ENCODE results near the gene OR6Y1. TPM values are rescaled to one million over a fixed set of nuclear protein-coding genes. Genes with fewer than 3 reads are reported as not detected.

Gene OR6Y1, protein sequence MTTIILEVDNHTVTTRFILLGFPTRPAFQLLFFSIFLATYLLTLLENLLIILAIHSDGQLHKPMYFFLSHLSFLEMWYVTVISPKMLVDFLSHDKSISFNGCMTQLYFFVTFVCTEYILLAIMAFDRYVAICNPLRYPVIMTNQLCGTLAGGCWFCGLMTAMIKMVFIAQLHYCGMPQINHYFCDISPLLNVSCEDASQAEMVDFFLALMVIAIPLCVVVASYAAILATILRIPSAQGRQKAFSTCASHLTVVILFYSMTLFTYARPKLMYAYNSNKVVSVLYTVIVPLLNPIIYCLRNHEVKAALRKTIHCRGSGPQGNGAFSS
- total RNA-seq (2014; rRNA removed): not detected in 2 replicates
- Bru-seq, nascent RNA: not detected
- not detected for BruChase-seq, experiment 1, labeled RNA remaining after a 6-hour chase
- not detected for BruChase-seq, experiment 2, labeled RNA remaining after a 2-hour chase
- long read RNA-seq: 0 reads

DNA sequence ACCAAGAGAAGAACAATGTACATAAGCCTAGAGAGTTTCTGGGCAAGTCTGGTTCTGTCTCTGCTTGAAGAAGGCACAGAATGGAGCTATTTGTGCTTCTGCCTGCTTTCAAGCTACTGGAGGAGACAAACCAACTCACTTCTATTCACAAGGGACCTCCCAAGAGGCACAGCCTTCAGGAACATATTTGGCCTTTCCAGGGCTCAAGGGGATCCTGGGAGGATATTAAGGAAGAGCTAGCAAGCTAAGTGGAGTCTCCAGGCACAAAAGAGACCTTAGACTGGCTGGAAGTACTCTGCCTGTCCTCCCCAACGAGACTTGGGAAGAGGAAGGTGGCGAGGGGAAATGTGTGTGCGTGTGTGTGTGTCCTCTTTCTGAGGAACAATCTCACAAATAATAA, at the start of gene OR6Y1:
Gene OR6Y1 (minus strand): TSS at position 54 of the 400 bp plus-strand sequence. CDS start 6,300 bp downstream, outside the sequence.
- no peak within 1 kb of the TSS for H3K27ac ChIP-seq (ENCODE audit: low read length)
- no peaks in the 10 kb centered on the region for H3K9me2 ChIP-seq (replicated peaks; ENCODE audit: low read length)
- H4K20me1 ChIP-seq (ENCODE audit: low read length): no peaks in the 10 kb centered on the region
- intact Hi-C loops (cut with micrococcal nuclease): no loop called here
- no peak for ATAC-seq
- H3K79me2 ChIP-seq (ENCODE audit: low read length): no peaks in the 10 kb centered on the region
- H3K4me3 ChIP-seq (ENCODE audit: low read length): no peak within 1 kb of the TSS
- no peak within 1 kb of the TSS for H3K4me2 ChIP-seq (ENCODE audit: low read length)
- H3F3A ChIP-seq (ENCODE audit: low read length, unreplicated experiment): no peaks in the 10 kb centered on the region
- H3K4me1 ChIP-seq (ENCODE audit: insufficient read depth, low read length): no peaks in the 10 kb centered on the region
- H3K9me3 ChIP-seq (ENCODE audit: low read length): no peaks in the 10 kb centered on the region
- POLR2A ChIA-PET (ENCODE audit: unreplicated experiment): no interaction called here
- BruUV-seq (replicated peaks): no TSS peak
- no peak within 1 kb of the TSS for H2AFZ ChIP-seq (ENCODE audit: low read length)
- peaks cover 17% of the 10 kb centered on the region; the same call in 1 of the 2 replicates for H3K27me3 ChIP-seq (ENCODE audit: low read length)
- TF ChIP-seq EZH2phosphoT487 (IDR thresholded peaks at IDR 0.05; ENCODE audit: borderline replicate concordance, low read length) (no peak), EZH2 (IDR thresholded peaks at IDR 0.05; ENCODE audit: low read length, unreplicated experiment) (no peak)
- TF ChIP-seq, protein P1, sequence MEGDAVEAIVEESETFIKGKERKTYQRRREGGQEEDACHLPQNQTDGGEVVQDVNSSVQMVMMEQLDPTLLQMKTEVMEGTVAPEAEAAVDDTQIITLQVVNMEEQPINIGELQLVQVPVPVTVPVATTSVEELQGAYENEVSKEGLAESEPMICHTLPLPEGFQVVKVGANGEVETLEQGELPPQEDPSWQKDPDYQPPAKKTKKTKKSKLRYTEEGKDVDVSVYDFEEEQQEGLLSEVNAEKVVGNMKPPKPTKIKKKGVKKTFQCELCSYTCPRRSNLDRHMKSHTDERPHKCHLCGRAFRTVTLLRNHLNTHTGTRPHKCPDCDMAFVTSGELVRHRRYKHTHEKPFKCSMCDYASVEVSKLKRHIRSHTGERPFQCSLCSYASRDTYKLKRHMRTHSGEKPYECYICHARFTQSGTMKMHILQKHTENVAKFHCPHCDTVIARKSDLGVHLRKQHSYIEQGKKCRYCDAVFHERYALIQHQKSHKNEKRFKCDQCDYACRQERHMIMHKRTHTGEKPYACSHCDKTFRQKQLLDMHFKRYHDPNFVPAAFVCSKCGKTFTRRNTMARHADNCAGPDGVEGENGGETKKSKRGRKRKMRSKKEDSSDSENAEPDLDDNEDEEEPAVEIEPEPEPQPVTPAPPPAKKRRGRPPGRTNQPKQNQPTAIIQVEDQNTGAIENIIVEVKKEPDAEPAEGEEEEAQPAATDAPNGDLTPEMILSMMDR (conservative IDR thresholded peaks at IDR 0.05; ENCODE audit: low read depth, low read length): no peak
- CTCF ChIA-PET: no interaction called here
- no peak within 1 kb of the TSS for H3K9ac ChIP-seq (ENCODE audit: low read length)
- H3K36me3 ChIP-seq (ENCODE audit: low read depth, low read length): no peaks in the 10 kb centered on the region
- no peak for DNase-seq

DNA sequence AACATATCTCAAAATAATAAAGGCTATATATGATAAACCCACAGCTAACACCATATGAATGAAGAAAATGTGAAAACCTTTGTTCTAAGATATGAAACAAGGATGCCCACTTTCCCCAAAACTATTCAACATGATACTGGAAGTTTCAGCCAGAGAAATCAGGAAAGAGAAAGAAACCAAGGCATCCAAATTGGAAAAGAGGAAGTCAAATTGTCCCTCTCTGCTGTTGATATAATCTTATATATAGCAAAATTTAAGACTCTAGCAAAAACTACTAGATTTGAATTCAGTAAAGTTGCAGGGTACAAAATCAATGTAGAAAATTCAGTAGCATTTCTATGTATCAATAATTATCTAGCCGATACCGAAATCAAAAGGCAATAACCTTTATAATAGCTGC, 46.5 kb upstream of the OR6Y1 start:
- ChIA-PET POLR2A (ENCODE audit: unreplicated experiment) (no interaction called here), CTCF (no interaction called here)

More for the DNA sequence above, 46.5 kb upstream of the OR6Y1 start:
- no peaks in the 10 kb centered on the region for H3K9me2 ChIP-seq (replicated peaks; ENCODE audit: low read length)
- ATAC-seq: no peak
- no peaks in the 10 kb centered on the region for H4K20me1 ChIP-seq (ENCODE audit: low read length)
- H3K27me3 ChIP-seq (ENCODE audit: low read length): no peaks in the 10 kb centered on the region
- no peak overlapping the region for H3K4me3 ChIP-seq (ENCODE audit: low read length)
- no peak overlapping the region for H2AFZ ChIP-seq (ENCODE audit: low read length)
- H3K9me3 ChIP-seq (ENCODE audit: low read length): peaks cover 21% of the 10 kb centered on the region
- no TSS peak for BruUV-seq (replicated peaks)
- H3K79me2 ChIP-seq (ENCODE audit: low read length): no peaks in the 10 kb centered on the region
- no peaks in the 10 kb centered on the region for H3K4me1 ChIP-seq (ENCODE audit: insufficient read depth, low read length)
- TF ChIP-seq, protein P1 (conservative IDR thresholded peaks at IDR 0.05; ENCODE audit: low read depth, low read length): no peak
- TF ChIP-seq EZH2phosphoT487 (IDR thresholded peaks at IDR 0.05; ENCODE audit: borderline replicate concordance, low read length): no peak
- no peak for TF ChIP-seq EZH2 (IDR thresholded peaks at IDR 0.05; ENCODE audit: low read length, unreplicated experiment)
- H3F3A ChIP-seq (ENCODE audit: low read length, unreplicated experiment): no peaks in the 10 kb centered on the region
- intact Hi-C loops (cut with micrococcal nuclease): no loop called here
- H3K4me2 ChIP-seq (ENCODE audit: low read length): no peak overlapping the region
- H3K9ac ChIP-seq (ENCODE audit: low read length): no peak overlapping the region
- no peak for DNase-seq
- no peak overlapping the region for H3K27ac ChIP-seq (ENCODE audit: low read length)
- H3K36me3 ChIP-seq (ENCODE audit: low read depth, low read length): no peaks in the 10 kb centered on the region
